PC-9 (cell line): ENCODE results near the gene SCAF11. TPM values are rescaled to one million over a fixed set of nuclear protein-coding genes. Genes with fewer than 3 reads are reported as not detected.

Experiments
- BruUV-seq: library from RNA; stranded (reverse); fragments of 400-500 nt; replicated peaks from 2 replicates; lab custom pipeline; 2021; lab: Mats Ljungman, UMichigan
- CTCF ChIA-PET: fragments of 300-600 bp; sonication (Branson Sonifier 250); formaldehyde crosslinking; loops from one replicate; lab custom pipeline; 2022; ENCODE audit warnings: antibody characterized with exemption; lab: Charles Lee
- POLR2A ChIA-PET: fragments of 300-600 bp; sonication (Branson Sonifier 250); formaldehyde crosslinking; loops from one replicate; lab custom pipeline; 2022; ENCODE audit warnings: antibody characterized with exemption; ENCODE audit not compliant: unreplicated experiment; lab: Charles Lee
- DNase-seq, 2 experiments: peaks; one replicate each; pipeline versions ENCODE4 v3.0.0 to v3.0.0-alpha.2; 2015 to 2022; ENCODE audit warnings: mixed read lengths in 1 of 2
- H2AFZ ChIP-seq: fragments of 200-600 bp; sonication (generic); 2 replicates; pipeline ENCODE4 v1.8.1; 2017; ENCODE audit warnings: antibody characterized with exemption
- H3F3A ChIP-seq: fragments of 200-600 bp; sonication (generic); 2 replicates; pipeline ENCODE4 v1.8.1; 2017; ENCODE audit warnings: antibody characterized with exemption, mild to moderate bottlenecking, low read depth; ENCODE audit not compliant: insufficient read depth
- H3K27ac ChIP-seq: fragments of 200-600 bp; sonication (generic); 2 replicates; pipeline ENCODE4 v1.6.1; 2016; ENCODE audit warnings: mixed run types
- H3K27me3 ChIP-seq: fragments of 200-600 bp; sonication (generic); 2 replicates; pipeline ENCODE4 v1.6.1; 2016; ENCODE audit warnings: low read depth, mixed run types; ENCODE audit not compliant: insufficient read depth
- H3K36me3 ChIP-seq: fragments of 200-600 bp; sonication (generic); 2 replicates; pipeline ENCODE4 v1.6.1; 2016; ENCODE audit warnings: low read depth, mixed run types
- H3K4me1 ChIP-seq: fragments of 200-600 bp; sonication (generic); replicated peaks from 2 replicates; pipeline ENCODE4 v1.6.1; 2016; ENCODE audit warnings: mixed run types; ENCODE audit not compliant: insufficient read depth
- H3K4me2 ChIP-seq: fragments of 200-600 bp; sonication (generic); 2 replicates; pipeline ENCODE4 v1.6.1; 2017; ENCODE audit warnings: mixed run types
- H3K4me3 ChIP-seq: fragments of 200-600 bp; sonication (generic); 2 replicates; pipeline ENCODE4 v1.6.1; 2016; ENCODE audit warnings: mixed run types
- H3K79me2 ChIP-seq: fragments of 200-600 bp; sonication (generic); 2 replicates; pipeline ENCODE4 v1.6.1; 2017; ENCODE audit warnings: low read depth, mixed run types
- H3K9me2 ChIP-seq: fragments of 200-600 bp; sonication (generic); 2 replicates; pipeline ENCODE4 v1.8.1; 2017; ENCODE audit warnings: mild to moderate bottlenecking; ENCODE audit not compliant: insufficient read depth
- H3K9me3 ChIP-seq: fragments of 200-600 bp; sonication (generic); 2 replicates; pipeline ENCODE4 v1.8.1; 2016; ENCODE audit warnings: low read depth; ENCODE audit not compliant: insufficient read depth
- H4K20me1 ChIP-seq: fragments of 200-600 bp; sonication (generic); 2 replicates; pipeline ENCODE4 v1.8.1; 2017; ENCODE audit not compliant: insufficient read depth
- CTCF ChIP-seq: fragments of 200-600 bp; sonication (generic); conservative IDR thresholded peaks from 2 replicates; pipeline ENCODE4 v1.6.1; 2017; ENCODE audit warnings: mixed run types, antibody characterized with exemption, mild to moderate bottlenecking, moderate library complexity
- EZH2 ChIP-seq: fragments of 200-600 bp; sonication (generic); IDR thresholded peaks from 2 replicates; pipeline ENCODE4 v1.8.0; 2017; ENCODE audit warnings: antibody characterized with exemption, low read depth
- intact Hi-C: fragments of 100-400 bp; cut with micrococcal nuclease; formaldehyde crosslinking; loops from one replicate; pipeline ENCODE4 v1.10.0; 2022; ENCODE audit not compliant: unreplicated experiment
- total RNA-seq: library from RNA; stranded (reverse); gene quantifications from 2 replicates; pipeline ENCODE4 v1.2.3, GENCODE V29; 2021

The SCAF11 gene
- total RNA-seq, 1 experiment from 2014 or later: 98.7 TPM

GRCh38 chr12:45994736-45995135, 4.4 kb upstream of the SCAF11 start:
- Histone ChIP-seq H3K4me3 (no peak overlapping the region), H3F3A (peaks cover 13% of the 10 kb centered on the region), H2AFZ (no peak overlapping the region), H3K36me3 (no peaks in the 10 kb centered on the region), H3K27ac (no peak overlapping the region), H3K9me3 (no peaks in the 10 kb centered on the region), H3K4me2 (no peak overlapping the region), H3K4me1 (peaks cover 13% of the 10 kb centered on the region; the same call in 1 of the 2 replicates), H4K20me1 (no peaks in the 10 kb centered on the region), H3K9me2 (no peaks in the 10 kb centered on the region), H3K79me2 (peaks cover 6% of the 10 kb centered on the region), H3K27me3 (no peaks in the 10 kb centered on the region)
- CTCF ChIA-PET: no interaction called here
- intact Hi-C loops: loop anchor here (5.0 kb wide), 6 partner anchors 228 to 1083 kb away; partner anchors contain the start of genes AMIGO2, ARID2 and PCED1B
- no peak for DNase-seq
- BruUV-seq: no TSS peak
- POLR2A ChIA-PET: interaction anchor here (0.6 kb wide), 1 partner anchor 12 kb away, joined by 3 read pairs; no protein-coding TSS in a partner anchor
- no peak for TF ChIP-seq CTCF
- TF ChIP-seq EZH2: no peak

GRCh38 chr12:45991284-45992249, 1.2 kb upstream of the SCAF11 start:
- Histone ChIP-seq H3K4me2 (peak overlapping the region; percentile 91), H3K79me2 (peaks cover 37% of the 10 kb centered on the region), H3F3A (peaks cover 17% of the 10 kb centered on the region), H3K36me3 (peaks cover 9% of the 10 kb centered on the region; the same call in 1 of the 2 replicates), H3K27ac (peak overlapping the region; percentile 86), H3K9me2 (no peaks in the 10 kb centered on the region), H2AFZ (peak overlapping the region; percentile 88), H4K20me1 (peaks cover 23% of the 10 kb centered on the region; the same call in 1 of the 2 replicates), H3K4me1 (peaks cover 36% of the 10 kb centered on the region), H3K9me3 (no peaks in the 10 kb centered on the region), H3K27me3 (no peaks in the 10 kb centered on the region), H3K4me3 (peak overlapping the region; percentile 76)
- intact Hi-C loops: loop anchor here (2.0 to 5.0 kb wide), 10 partner anchors 231 to 1086 kb away; partner anchors contain the start of genes AMIGO2, ARID2, PCED1B and SLC38A1
- ChIA-PET CTCF (interaction anchor here (0.6 kb wide), 2 partner anchors 133 to 214 kb away, joined by 4 read pairs; no protein-coding TSS in a partner anchor), POLR2A (interaction anchor here (0.6 to 0.7 kb wide), 4 partner anchors 439 to 1088 kb away, joined by 3 to 6 read pairs (median 3); partner anchors contain the start of gene PCED1B)
- peak; percentile 55 to 69 for DNase-seq
- no TSS peak for BruUV-seq
- TF ChIP-seq EZH2: no peak
- no peak for TF ChIP-seq CTCF

GRCh38 chr12:45989721-45990467, 480 bp downstream of the SCAF11 start:
- intact Hi-C loops: loop anchor here (1.0 to 5.0 kb wide), 11 partner anchors 82 to 1087 kb away; partner anchors contain the start of genes AMIGO2, ARID2, PCED1B and SLC38A1
- TF ChIP-seq EZH2 (no peak), CTCF (no peak)
- ChIA-PET POLR2A (interaction anchor here (0.5 to 0.7 kb wide), 4 partner anchors 378 to 1024 kb away, joined by 3 to 4 read pairs (median 3); partner anchors contain the start of gene ANO6), CTCF (no interaction called here)
- H3K36me3 ChIP-seq: peaks cover 15% of the 10 kb centered on the region; the same call in 1 of the 2 replicates
- peaks cover 17% of the 10 kb centered on the region for H3F3A ChIP-seq
- peak overlapping the region; percentile 94 for H3K4me3 ChIP-seq
- peak overlapping the region; percentile 94 for H3K27ac ChIP-seq
- peaks cover 36% of the 10 kb centered on the region for H3K4me1 ChIP-seq
- no peaks in the 10 kb centered on the region for H3K27me3 ChIP-seq
- no TSS peak for BruUV-seq
- DNase-seq: peak; percentile 41 to 52
- H3K79me2 ChIP-seq: peaks cover 54% of the 10 kb centered on the region
- peak overlapping the region; percentile 91 for H3K4me2 ChIP-seq
- peaks cover 32% of the 10 kb centered on the region for H4K20me1 ChIP-seq
- H3K9me3 ChIP-seq: no peaks in the 10 kb centered on the region
- peak overlapping the region; percentile 95 for H2AFZ ChIP-seq
- no peaks in the 10 kb centered on the region for H3K9me2 ChIP-seq
